Fibroblast of lung (primary cell): ENCODE results near the gene HMGB2. TPM values are rescaled to one million over a fixed set of nuclear protein-coding genes. Genes with fewer than 3 reads are reported as not detected.
A peak's percentile ranks its signal among the peaks of the same experiment; 100 is the strongest.

Experiments
- DNase-seq, 2 donors: peaks; one replicate each; pipeline versions ENCODE4 v3.0.0 to v3.0.0-alpha.2; 2010; ENCODE audit warnings: low read depth in 2 of 2
- H2AFZ ChIP-seq: 2 replicates; pipeline ENCODE4 v1.5.1; 2012; ENCODE audit warnings: low read length, control low read depth, inconsistent platforms
- H3K27ac ChIP-seq: 2 replicates; pipeline ENCODE4 v1.5.1; 2011; ENCODE audit warnings: low read length, control low read depth; ENCODE audit not compliant: insufficient read depth
- H3K27me3 ChIP-seq: 2 replicates; pipeline ENCODE4 v1.5.1; 2011; ENCODE audit warnings: mild to moderate bottlenecking, low read length; ENCODE audit not compliant: control insufficient read depth, insufficient read depth
- H3K36me3 ChIP-seq: 2 replicates; pipeline ENCODE4 v1.5.1; 2011; ENCODE audit warnings: low read length; ENCODE audit not compliant: control insufficient read depth, insufficient read depth
- H3K4me1 ChIP-seq: 2 replicates; pipeline ENCODE4 v1.5.1; 2011; ENCODE audit warnings: low read length; ENCODE audit not compliant: control insufficient read depth, insufficient read depth; ENCODE audit errors: extremely low read depth
- H3K4me2 ChIP-seq: 2 replicates; pipeline ENCODE4 v1.5.1; 2011; ENCODE audit warnings: low read length, control low read depth; ENCODE audit not compliant: insufficient read depth; ENCODE audit errors: extremely low read depth
- H3K4me3 ChIP-seq, 4 experiments: fragments of 200-600 bp in 1 of 4; sonication (generic) in 1 of 4; replicated peaks in 1 of 4; 2 replicates each; pipeline ENCODE4 v1.5.1; 2011 to 2016; ENCODE audit warnings: low read length in 4 of 4, low read depth in 3 of 4, mild to moderate bottlenecking in 3 of 4, control low read depth in 2 of 4, inconsistent platforms in 1 of 4, mixed read lengths in 1 of 4; ENCODE audit not compliant: insufficient read depth in 1 of 4; ENCODE audit errors: control extremely low read depth in 1 of 4
- H3K79me2 ChIP-seq: 2 replicates; pipeline ENCODE4 v1.5.1; 2012; ENCODE audit warnings: mild to moderate bottlenecking, low read length, inconsistent platforms; ENCODE audit not compliant: control insufficient read depth, insufficient read depth
- H3K9ac ChIP-seq: 2 replicates; pipeline ENCODE4 v1.5.1; 2011; ENCODE audit warnings: mild to moderate bottlenecking, low read length, control low read depth; ENCODE audit not compliant: insufficient read depth
- H3K9me3 ChIP-seq: 2 replicates; pipeline ENCODE4 v1.5.1; 2012; ENCODE audit warnings: low read depth, low read length; ENCODE audit not compliant: control insufficient read depth, insufficient read depth
- H4K20me1 ChIP-seq: 2 replicates; pipeline ENCODE4 v1.5.1; 2011; ENCODE audit warnings: low read length; ENCODE audit not compliant: control insufficient read depth, insufficient read depth; ENCODE audit errors: extremely low read depth
- CTCF ChIP-seq, 2 donors: IDR thresholded peaks in 1 of 2; conservative IDR thresholded peaks in 1 of 2; 1 replicate in 1 of 2; 2 replicates in 1 of 2; pipeline ENCODE4 v1.5.1; 2011 to 2012; ENCODE audit warnings: low read length in 2 of 2, control low read depth in 1 of 2, inconsistent platforms in 1 of 2, low read depth in 1 of 2, mild to moderate bottlenecking in 1 of 2
- EZH2 ChIP-seq: IDR thresholded peaks from 2 replicates; pipeline ENCODE4 v1.5.1; 2012; ENCODE audit warnings: low read length, control low read depth, mild to moderate bottlenecking; ENCODE audit errors: missing control alignments
- polyA plus RNA-seq, 2 donors: library from polyadenylated mRNA; depleted of rRNA in 1 of 2; stranded (reverse) in 1 of 2; unstranded in 1 of 2; fragments of >200 nt; gene quantifications; 2 replicates each; pipeline ENCODE4 v1.2.1, GENCODE V29; 2011 to 2012; ENCODE audit warnings: missing spikeins in 1 of 2
- total RNA-seq: library from RNA; depleted of rRNA; stranded (reverse); fragments of >200 nt; gene quantifications from 2 replicates; pipeline ENCODE4 v1.2.1, GENCODE V29; 2014

HMGB2 gene
- total and polyA plus RNA-seq, 2 donors (not counting 1 experiment from before 2014, with no cell fraction given) = 123 to 183 TPM

GRCh38 chr4:173330590-173330989 is 3.6 kb downstream of the HMGB2 start:
- peak overlapping the region; percentile 52 for H3K4me2 ChIP-seq
- H4K20me1 ChIP-seq = no peaks in the 10 kb centered on the region
- no peak overlapping the region for H3K27ac ChIP-seq
- no peaks in the 10 kb centered on the region for H3K27me3 ChIP-seq
- DNase-seq = no peak
- H3K4me1 ChIP-seq = peaks cover 3% of the 10 kb centered on the region
- TF ChIP-seq CTCF (conservative IDR thresholded peaks at IDR 0.05 in 1 of 2, IDR thresholded peaks at IDR 0.05 in 1 of 2; ENCODE audit: low read depth in 1 of 2, low read length in 2 of 2) (no peak), EZH2 (no peak)
- no peak overlapping the region for H2AFZ ChIP-seq
- peak overlapping the region in 1 of 4 experiments; percentile 38 for H3K4me3 ChIP-seq
- H3K79me2 ChIP-seq = peaks cover 39% of the 10 kb centered on the region
- no peak overlapping the region for H3K9ac ChIP-seq
- H3K36me3 ChIP-seq = peaks cover 2% of the 10 kb centered on the region
- no peaks in the 10 kb centered on the region for H3K9me3 ChIP-seq

- no peak overlapping the region for H3K9ac ChIP-seq
- no peak overlapping the region for H2AFZ ChIP-seq
- H3K4me1 ChIP-seq = peaks cover 3% of the 10 kb centered on the region
- H3K79me2 ChIP-seq = peaks cover 32% of the 10 kb centered on the region
- H3K27me3 ChIP-seq = no peaks in the 10 kb centered on the region
- no peaks in the 10 kb centered on the region for H4K20me1 ChIP-seq
- TF ChIP-seq CTCF (conservative IDR thresholded peaks at IDR 0.05 in 1 of 2, IDR thresholded peaks at IDR 0.05 in 1 of 2; ENCODE audit: low read depth in 1 of 2, low read length in 2 of 2) (no peak), EZH2 (no peak)
- no peak overlapping the region for H3K4me2 ChIP-seq
- H3K36me3 ChIP-seq = peaks cover 5% of the 10 kb centered on the region
- no peak overlapping the region for H3K27ac ChIP-seq
- H3K9me3 ChIP-seq = no peaks in the 10 kb centered on the region
- no peak overlapping the region for H3K4me3 ChIP-seq
- DNase-seq = no peak
These were observed 5.8 kb downstream of the HMGB2 start for GRCh38 chr4:173328236-173328901.

- no peak for DNase-seq
- no peak for TF ChIP-seq CTCF (conservative IDR thresholded peaks at IDR 0.05 in 1 of 2, IDR thresholded peaks at IDR 0.05 in 1 of 2; ENCODE audit: low read depth in 1 of 2, low read length in 2 of 2)
- TF ChIP-seq EZH2 = no peak
- Histone ChIP-seq H4K20me1 (no peaks in the 10 kb centered on the region), H2AFZ (no peak overlapping the region), H3K27me3 (no peaks in the 10 kb centered on the region), H3K36me3 (peaks cover 5% of the 10 kb centered on the region), H3K4me2 (no peak overlapping the region), H3K4me3 (no peak overlapping the region), H3K79me2 (peaks cover 2% of the 10 kb centered on the region), H3K9ac (no peak overlapping the region), H3K27ac (no peak overlapping the region), H3K9me3 (no peaks in the 10 kb centered on the region), H3K4me1 (no peaks in the 10 kb centered on the region)
These were observed 9.0 kb downstream of the HMGB2 start for GRCh38 chr4:173325007-173325736.
